Measurements from ENCODE around the gene ZIK1.

ZIK1 gene

GRCh38 chr19:57613941-57614743, 30.2 kb downstream of the ZIK1 start, which contains the start of gene ZNF134:
Gene ZNF134, plus strand, starts transcription at chr19:57614242. Its CDS starts 5,227 bp downstream, at chr19:57619469.
- peak; percentile 93 for DNase-seq

- no peak for DNase-seq
Measured at GRCh38 chr19:57615346-57615745, 31.4 kb downstream of the ZIK1 start.

GRCh38 chr19:57620673-57621348, 36.9 kb downstream of the ZIK1 start:
- DNase-seq: no peak

- DNase-seq: no peak
Measured at GRCh38 chr19:57623091-57623490, 39.1 kb downstream of the ZIK1 start.

- DNase-seq: peak; percentile 92
Measured at GRCh38 chr19:57632987-57633831, 49.3 kb downstream of the ZIK1 start, which contains the start of gene ZNF211. Gene ZNF211, plus strand, starts transcription at chr19:57633168. Its CDS starts 179 bp downstream, at chr19:57633347.

- no peak for DNase-seq
Measured at GRCh38 chr19:57633832-57634131, 49.8 kb downstream of the ZIK1 start.

GRCh38 chr19:57637379-57637778, 53.4 kb downstream of the ZIK1 start:
- DNase-seq: no peak

GRCh38 chr19:57641715-57642234, 57.8 kb downstream of the ZIK1 start:
- no peak for DNase-seq

GRCh38 chr19:57642396-57643046, 58.6 kb downstream of the ZIK1 start:
- DNase-seq: no peak

Data from CD4-positive, alpha-beta T cell treated with Interleukin-17A for 4 hours (primary cell).